Nephron (organoid): Measurements from ENCODE around the gene NCAM2.

Experiments used
- H3K27ac Mint-ChIP-seq, 3 experiments: 2 replicates each; pipeline ENCODE4 v1.8.0; 2020; ENCODE audit warnings: mixed read lengths in 3 of 3, mild to moderate bottlenecking in 2 of 3, moderate library complexity in 1 of 3
- H3K27me3 Mint-ChIP-seq: 2 replicates; pipeline ENCODE4 v1.8.0; 2021; ENCODE audit warnings: low read depth, mild to moderate bottlenecking, moderate library complexity, mixed read lengths
- H3K36me3 Mint-ChIP-seq: 2 replicates; pipeline ENCODE4 v1.8.0; 2020; ENCODE audit warnings: low read depth, mixed read lengths
- H3K4me1 Mint-ChIP-seq: 2 replicates; pipeline ENCODE4 v1.8.0; 2020; ENCODE audit warnings: mixed read lengths
- H3K4me3 Mint-ChIP-seq, 3 experiments: 2 replicates each; pipeline ENCODE4 v1.8.0; 2020; ENCODE audit warnings: mild to moderate bottlenecking in 3 of 3, mixed read lengths in 3 of 3, moderate library complexity in 2 of 3
- H3K9me3 Mint-ChIP-seq: 2 replicates; pipeline ENCODE4 v1.8.0; 2020; ENCODE audit warnings: mixed read lengths
- TF ChIP-seq, protein P1 (sequence below), 3 experiments: fragments of 200-600 bp; sonication (generic); IDR thresholded peaks; one replicate each; pipeline ENCODE4 v1.5.0; 2021; ENCODE audit warnings: antibody characterized with exemption in 3 of 3; ENCODE audit not compliant: unreplicated experiment in 3 of 3

NCAM2 gene

DNA sequence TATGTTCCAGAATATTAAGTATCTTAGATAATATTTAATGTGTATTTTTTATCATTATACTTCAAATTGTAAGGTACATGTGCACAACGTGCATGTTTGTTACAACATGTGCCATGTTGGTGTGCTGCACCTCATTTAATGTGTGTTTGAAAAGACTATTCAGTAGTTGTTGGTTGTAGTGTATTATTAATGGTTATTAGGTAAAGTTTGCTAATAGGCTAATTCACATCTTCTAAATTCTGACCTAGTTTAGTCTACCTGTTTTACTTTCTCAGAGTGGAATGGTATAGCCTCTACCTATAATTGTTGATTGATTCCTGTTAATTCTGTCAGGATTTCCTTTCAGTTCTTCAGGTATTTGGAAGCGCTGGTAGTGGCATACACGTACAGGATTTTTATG lies 153.0 kb downstream of the NCAM2 start:
- H3K36me3 Mint-ChIP-seq = no peaks in the 10 kb centered on the region
- H3K4me3 Mint-ChIP-seq = no peak overlapping the region
- no peak overlapping the region for H3K27ac Mint-ChIP-seq
- TF ChIP-seq, protein P1, sequence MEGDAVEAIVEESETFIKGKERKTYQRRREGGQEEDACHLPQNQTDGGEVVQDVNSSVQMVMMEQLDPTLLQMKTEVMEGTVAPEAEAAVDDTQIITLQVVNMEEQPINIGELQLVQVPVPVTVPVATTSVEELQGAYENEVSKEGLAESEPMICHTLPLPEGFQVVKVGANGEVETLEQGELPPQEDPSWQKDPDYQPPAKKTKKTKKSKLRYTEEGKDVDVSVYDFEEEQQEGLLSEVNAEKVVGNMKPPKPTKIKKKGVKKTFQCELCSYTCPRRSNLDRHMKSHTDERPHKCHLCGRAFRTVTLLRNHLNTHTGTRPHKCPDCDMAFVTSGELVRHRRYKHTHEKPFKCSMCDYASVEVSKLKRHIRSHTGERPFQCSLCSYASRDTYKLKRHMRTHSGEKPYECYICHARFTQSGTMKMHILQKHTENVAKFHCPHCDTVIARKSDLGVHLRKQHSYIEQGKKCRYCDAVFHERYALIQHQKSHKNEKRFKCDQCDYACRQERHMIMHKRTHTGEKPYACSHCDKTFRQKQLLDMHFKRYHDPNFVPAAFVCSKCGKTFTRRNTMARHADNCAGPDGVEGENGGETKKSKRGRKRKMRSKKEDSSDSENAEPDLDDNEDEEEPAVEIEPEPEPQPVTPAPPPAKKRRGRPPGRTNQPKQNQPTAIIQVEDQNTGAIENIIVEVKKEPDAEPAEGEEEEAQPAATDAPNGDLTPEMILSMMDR (IDR thresholded peaks at IDR 0.05; ENCODE audit: unreplicated experiment in 3 of 3) = no peak
- no peaks in the 10 kb centered on the region for H3K4me1 Mint-ChIP-seq
- no peaks in the 10 kb centered on the region for H3K27me3 Mint-ChIP-seq
- no peaks in the 10 kb centered on the region for H3K9me3 Mint-ChIP-seq

GRCh38 chr21:21156397-21156796 lies 158.2 kb downstream of the NCAM2 start:
- no peaks in the 10 kb centered on the region for H3K36me3 Mint-ChIP-seq
- no peak overlapping the region for H3K4me3 Mint-ChIP-seq
- no peaks in the 10 kb centered on the region for H3K4me1 Mint-ChIP-seq
- no peaks in the 10 kb centered on the region for H3K27me3 Mint-ChIP-seq
- TF ChIP-seq, protein P1 (IDR thresholded peaks at IDR 0.05; ENCODE audit: unreplicated experiment in 3 of 3) = no peak
- no peaks in the 10 kb centered on the region for H3K9me3 Mint-ChIP-seq
- no peak overlapping the region for H3K27ac Mint-ChIP-seq

DNA sequence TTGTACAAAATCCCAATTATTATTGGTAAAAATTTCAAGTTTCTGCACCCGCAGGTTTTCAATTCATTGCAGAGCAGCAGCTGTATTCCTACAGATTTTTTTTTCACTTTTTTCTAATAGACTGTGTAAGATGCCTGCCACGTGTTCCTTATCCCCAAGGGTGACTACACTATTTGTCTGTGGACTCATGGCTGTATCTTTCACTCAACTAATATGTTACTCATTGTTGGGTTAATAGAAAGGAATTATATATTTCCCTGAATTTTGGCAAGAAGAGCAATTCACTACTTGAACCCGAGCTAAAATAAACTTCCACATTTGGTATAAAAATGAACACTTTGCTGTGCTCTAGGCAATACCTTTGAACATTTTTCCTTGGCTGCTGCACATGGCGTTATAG lies 158.7 kb downstream of the NCAM2 start:
- TF ChIP-seq, protein P1 (IDR thresholded peaks at IDR 0.05; ENCODE audit: unreplicated experiment in 3 of 3) = no peak
- H3K27me3 Mint-ChIP-seq = no peaks in the 10 kb centered on the region

DNA sequence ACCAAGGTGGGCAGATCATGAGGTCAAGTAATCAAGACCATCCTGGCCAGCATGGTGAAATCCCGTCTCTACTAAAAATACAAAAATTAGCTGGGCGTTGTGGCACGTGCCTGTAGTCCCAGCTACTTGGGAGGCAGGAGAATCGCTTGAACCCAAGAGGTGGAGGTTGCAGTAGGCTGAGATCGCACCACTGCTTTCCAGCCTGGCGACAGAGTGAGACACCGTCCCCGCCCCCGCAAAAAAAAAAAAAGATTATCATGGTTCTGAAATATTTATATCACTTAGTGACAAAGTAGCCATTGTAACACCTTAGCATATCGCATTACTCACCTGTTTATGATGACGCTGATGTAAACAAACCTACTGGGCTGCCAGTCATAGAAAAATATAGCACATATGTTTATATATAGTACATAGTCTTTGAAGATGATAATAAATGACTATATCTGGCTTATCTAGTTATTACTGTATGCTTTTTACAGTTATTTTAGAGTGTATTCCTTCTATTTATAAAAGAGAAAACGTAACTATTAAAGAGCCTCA lies 160.2 kb downstream of the NCAM2 start:
- H3K36me3 Mint-ChIP-seq = no peaks in the 10 kb centered on the region
- H3K27me3 Mint-ChIP-seq = no peaks in the 10 kb centered on the region
- H3K4me3 Mint-ChIP-seq = no peak overlapping the region
- H3K27ac Mint-ChIP-seq = no peak overlapping the region
- H3K9me3 Mint-ChIP-seq = no peaks in the 10 kb centered on the region
- TF ChIP-seq, protein P1 (IDR thresholded peaks at IDR 0.05; ENCODE audit: unreplicated experiment in 3 of 3) = no peak
- no peaks in the 10 kb centered on the region for H3K4me1 Mint-ChIP-seq

More for the DNA sequence above, 158.7 kb downstream of the NCAM2 start:
- H3K4me1 Mint-ChIP-seq = no peaks in the 10 kb centered on the region
- H3K9me3 Mint-ChIP-seq = no peaks in the 10 kb centered on the region
- H3K36me3 Mint-ChIP-seq = no peaks in the 10 kb centered on the region
- no peak overlapping the region for H3K4me3 Mint-ChIP-seq
- no peak overlapping the region for H3K27ac Mint-ChIP-seq

DNA sequence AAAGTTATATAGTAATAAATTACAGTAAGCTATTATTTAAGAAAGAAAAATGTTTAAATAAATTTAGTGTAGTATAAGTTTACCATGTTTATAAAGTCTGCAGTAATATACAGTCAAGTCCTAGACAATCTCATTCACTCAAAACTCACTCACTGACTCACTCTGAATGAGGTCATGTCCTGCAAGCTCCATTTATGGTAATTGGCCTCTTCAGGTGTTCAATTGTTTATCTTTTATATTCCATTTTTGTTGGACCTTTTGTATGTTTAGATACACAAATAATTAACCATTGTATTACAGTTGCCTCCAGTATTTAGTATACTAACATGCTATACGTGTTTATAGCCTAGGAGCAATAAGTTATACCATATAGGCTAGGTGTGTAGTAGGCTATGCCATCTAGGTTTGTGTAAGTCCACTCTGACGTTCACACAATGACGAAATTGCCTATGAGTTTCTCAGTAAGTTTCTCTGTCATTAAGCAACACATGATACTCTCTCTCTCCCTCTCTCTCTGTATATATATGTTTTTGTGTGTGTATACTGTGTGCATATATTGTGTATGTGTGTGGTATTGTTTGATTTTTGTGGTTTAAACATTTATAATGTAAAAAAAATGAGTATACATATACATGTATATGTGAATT lies 161.2 kb downstream of the NCAM2 start:
- Mint-ChIP-seq H3K27me3 (no peaks in the 10 kb centered on the region), H3K27ac (no peak overlapping the region), H3K9me3 (no peaks in the 10 kb centered on the region), H3K4me3 (no peak overlapping the region), H3K4me1 (no peaks in the 10 kb centered on the region), H3K36me3 (no peaks in the 10 kb centered on the region)
- TF ChIP-seq, protein P1 (IDR thresholded peaks at IDR 0.05; ENCODE audit: unreplicated experiment in 3 of 3) = no peak

GRCh38 chr21:21162786-21163185 lies 164.6 kb downstream of the NCAM2 start:
- TF ChIP-seq, protein P1 (IDR thresholded peaks at IDR 0.05; ENCODE audit: unreplicated experiment in 3 of 3) = no peak
- peaks cover 4% of the 10 kb centered on the region for H3K4me1 Mint-ChIP-seq
- H3K36me3 Mint-ChIP-seq = no peaks in the 10 kb centered on the region
- peaks cover 9% of the 10 kb centered on the region for H3K9me3 Mint-ChIP-seq
- no peak overlapping the region for H3K27ac Mint-ChIP-seq
- no peak overlapping the region for H3K4me3 Mint-ChIP-seq
- H3K27me3 Mint-ChIP-seq = no peaks in the 10 kb centered on the region
